Breast epithelium (tissue), 3 donors: ENCODE results near the gene CLCNKA.

Experiments used
- CTCF ChIP-seq, 3 donors: fragments of 450-650 bp; IDR thresholded peaks; one replicate each; pipeline ENCODE4 v1.5.1; 2016 to 2017; ENCODE audit warnings: antibody characterized with exemption in 3 of 3, mild to moderate bottlenecking in 3 of 3, moderate library complexity in 3 of 3
- POLR2A ChIP-seq: fragments of 450-650 bp; IDR thresholded peaks from one replicate; pipeline ENCODE4 v1.6.1; 2016; ENCODE audit warnings: antibody characterized with exemption, mild to moderate bottlenecking, moderate library complexity
- POLR2AphosphoS5 ChIP-seq, 3 donors: sonication (generic); formaldehyde crosslinking; IDR thresholded peaks; one replicate each; pipeline ENCODE4 v1.6.1; 2017; ENCODE audit warnings: antibody characterized with exemption in 3 of 3

DNA sequence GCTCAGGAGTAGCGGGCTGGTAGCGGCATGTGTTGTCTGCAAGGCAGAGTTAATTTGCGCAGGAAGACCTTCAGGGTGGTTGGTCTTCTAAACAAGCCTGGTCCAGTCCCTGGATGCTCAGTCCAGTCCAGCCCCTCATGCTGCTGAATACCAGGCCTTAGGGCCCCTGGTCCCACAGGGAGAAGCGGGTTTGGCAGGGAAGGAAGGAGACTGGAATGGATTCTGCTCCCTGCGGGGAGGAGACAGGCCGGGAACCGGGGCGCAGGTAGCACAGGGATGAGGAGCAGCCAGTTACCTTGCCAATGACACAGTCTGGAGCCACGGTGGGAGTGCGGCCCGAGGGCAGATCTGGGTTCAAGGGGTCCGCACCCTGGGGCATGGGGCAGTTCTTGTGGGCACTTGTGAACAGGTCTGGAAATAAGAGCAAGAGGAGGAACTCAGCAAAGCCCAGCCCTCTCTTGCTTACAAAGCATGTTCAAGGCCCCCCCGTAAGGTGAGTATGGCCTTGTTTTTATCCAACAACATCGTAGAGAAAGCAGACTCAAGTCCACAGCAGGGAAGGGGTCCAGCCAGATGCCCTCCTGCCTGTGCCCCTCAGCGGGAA lies 41.5 kb downstream of the CLCNKA start:
- no peak for TF ChIP-seq CTCF (IDR thresholded peaks at IDR 0.05)
- no peak for TF ChIP-seq POLR2A
- TF ChIP-seq POLR2AphosphoS5 (IDR thresholded peaks at IDR 0.05) = no peak
